ENCODE results near the gene LRAT. TPM values are rescaled to one million over a fixed set of nuclear protein-coding genes. Genes with fewer than 3 reads are reported as not detected.

The LRAT gene
- total and polyA plus RNA-seq, 4 donors: 0.27 to 0.50 TPM; not detected in 2

GRCh38 chr4:154781983-154782293 lies 38.1 kb downstream of the LRAT start:
- no peaks in the 10 kb centered on the region for H3K27me3 ChIP-seq (ENCODE audit: control insufficient read depth in 1 of 2, insufficient read depth in 2 of 2, low read length in 1 of 2)
- intact Hi-C loops (cut with DNase I): loop anchor here (5.0 to 10.0 kb wide), 2 partner anchors 225 to 227 kb away; partner anchors contain the start of gene PLRG1 (in 1 of the 2)
- no peaks in the 10 kb centered on the region for H3K9me3 ChIP-seq (ENCODE audit: control insufficient read depth, low read length)
- H3K4me3 ChIP-seq (ENCODE audit: low read length in 2 of 2): no peak overlapping the region
- H3K4me1 ChIP-seq (ENCODE audit: control insufficient read depth in 1 of 2, insufficient read depth in 2 of 2, low read length in 2 of 2): no peaks in the 10 kb centered on the region
- no peaks in the 10 kb centered on the region for H3K36me3 ChIP-seq (ENCODE audit: control insufficient read depth in 1 of 2, insufficient read depth in 2 of 2, low read length in 1 of 2)
- DNase-seq (no peak), ATAC-seq (ENCODE audit: low FRiP score) (no peak)
- WGBS, 2 donors: 76 to 81% methylated on average over 18 of the region's 18 CpGs
- no peak overlapping the region for H3K27ac ChIP-seq (ENCODE audit: low read depth in 1 of 2, low read length in 2 of 2)

Other genes starting within 250 kb of the LRAT start
- gene PLRG1, start 193.6 kb upstream of the LRAT start, total RNA-seq: 10 to 100 TPM; 59.0 to 61.6 TPM
- 10 to 100 TPM; 21.7 to 46.3 TPM for gene PLRG1, start 193.6 kb upstream of the LRAT start, polyA plus RNA-seq
- not detected for gene FGB, start 181.0 kb upstream of the LRAT start, total RNA-seq
- gene FGB, start 181.0 kb upstream of the LRAT start, polyA plus RNA-seq: 1 to 10 TPM in 1 of 2 donors, not detected in 1; 1.9 TPM
- not detected for gene FGA, start 153.3 kb upstream of the LRAT start, total RNA-seq
- gene FGA, start 153.3 kb upstream of the LRAT start, polyA plus RNA-seq: 1 to 10 TPM in 1 of 2 donors, not detected in 1; 1.8 TPM
- gene FGG, start 131.3 kb upstream of the LRAT start, total RNA-seq: under 1 TPM in 1 of 2 donors, not detected in 1; 0.87 TPM
- 1 to 10 TPM in 1 of 2 donors, not detected in 1; 2.0 TPM for gene FGG, start 131.3 kb upstream of the LRAT start, polyA plus RNA-seq
- gene RBM46, start 37.3 kb downstream of the LRAT start, total RNA-seq: not detected
- not detected for gene RBM46, start 37.3 kb downstream of the LRAT start, polyA plus RNA-seq